Left renal pelvis (tissue), 4 donors: ENCODE measurements around the gene KLHL15. TPM values are rescaled to one million over a fixed set of nuclear protein-coding genes. Genes with fewer than 3 reads are reported as not detected.

ENCODE experiments used
- DNase-seq, 4 donors: peaks; one replicate each; pipeline ENCODE4 v3.0.0-alpha.2; 2013; ENCODE audit warnings: low read depth in 4 of 4, low spot score in 3 of 4
- polyA plus RNA-seq, 4 donors: library from polyadenylated mRNA; unstranded; fragments of 120-200 nt; gene quantifications; one replicate each; pipeline ENCODE4 v1.2.1, GENCODE V29; 2013; ENCODE audit not compliant: insufficient read length in 4 of 4

KLHL15 gene
- polyA plus RNA-seq, 4 donors: 14.1 to 21.7 (median 17.5) TPM

DNA sequence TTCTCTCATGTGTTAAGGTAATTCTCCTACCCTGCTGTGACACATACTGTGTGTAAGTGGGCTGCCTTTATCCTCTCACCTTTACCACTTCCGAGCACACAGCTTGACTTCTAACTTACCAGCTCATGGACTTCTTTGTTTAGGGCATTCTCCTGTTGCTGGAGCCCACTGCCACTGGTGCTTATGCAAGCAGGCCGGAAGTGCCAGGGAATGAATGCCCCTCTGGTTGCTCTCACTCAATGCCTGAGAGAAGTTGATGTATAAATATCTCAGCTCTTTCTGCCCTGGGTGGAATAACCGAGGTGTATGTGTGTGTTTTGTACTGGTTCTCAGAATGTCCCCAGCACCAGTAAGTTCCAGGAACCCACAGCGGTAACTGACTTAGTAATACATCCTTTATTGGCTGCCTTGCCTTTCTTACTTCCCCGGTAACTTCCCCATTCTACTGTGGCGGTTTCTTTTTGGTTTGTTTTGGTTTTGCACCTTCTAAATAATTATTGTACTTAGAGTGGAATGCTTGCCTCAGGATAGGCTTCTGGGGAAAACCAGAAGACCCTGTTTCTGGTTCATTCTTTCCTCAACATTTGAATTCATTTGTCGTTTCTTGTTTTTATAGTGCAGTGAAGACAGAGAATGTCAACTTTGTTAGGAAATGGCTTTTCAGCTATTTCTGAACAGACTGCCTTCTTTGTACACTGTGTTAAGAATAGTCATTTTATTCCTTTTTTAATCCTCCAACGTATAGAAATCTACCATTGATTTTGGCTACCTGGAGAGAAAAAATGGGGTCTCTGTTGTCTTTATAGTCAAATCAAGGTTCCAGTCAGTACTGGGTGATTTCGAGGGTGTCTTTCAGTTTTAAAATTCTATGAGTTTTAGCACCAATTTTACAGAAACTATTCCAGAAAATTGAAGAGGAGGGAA is 73.7 kb downstream of the KLHL15 start:
- DNase-seq: no peak

DNA sequence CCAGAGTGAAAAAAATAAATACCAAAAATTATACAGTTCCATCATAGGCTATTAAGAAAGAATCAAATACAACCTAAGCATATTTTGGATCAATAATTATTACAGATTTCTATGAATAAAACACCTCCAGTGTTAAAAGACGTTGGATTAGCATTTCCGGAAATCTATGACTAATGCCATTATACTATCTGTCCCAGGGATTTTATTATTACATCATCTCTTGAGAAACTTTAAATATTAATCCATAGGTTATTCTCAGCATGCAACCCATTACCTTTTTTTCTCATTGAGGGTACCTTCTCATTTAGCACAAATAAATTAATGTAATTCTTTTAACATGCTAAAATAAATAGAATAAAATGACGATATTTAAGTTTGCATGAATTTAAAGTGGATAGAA is 74.6 kb downstream of the KLHL15 start:
- DNase-seq: no peak

DNA sequence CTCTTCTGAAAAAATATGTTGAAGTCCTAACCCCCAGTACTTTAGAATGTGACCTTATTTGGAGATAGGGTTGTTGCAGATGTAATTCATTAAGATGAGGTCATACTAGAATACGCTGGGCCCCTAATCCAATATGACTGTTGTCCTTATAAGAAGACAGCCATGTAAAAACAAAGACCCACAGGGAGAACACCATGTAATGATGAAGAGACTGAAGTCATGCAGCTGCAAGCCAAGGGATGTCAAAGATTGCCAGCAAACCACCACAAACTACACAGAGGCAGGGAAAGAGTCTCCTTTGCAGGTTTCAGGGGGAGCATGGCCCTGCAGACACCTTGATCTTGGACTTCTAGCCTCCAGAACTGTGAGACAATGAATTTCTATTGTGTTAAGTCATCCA is 81.8 kb downstream of the KLHL15 start:
- DNase-seq: no peak

DNA sequence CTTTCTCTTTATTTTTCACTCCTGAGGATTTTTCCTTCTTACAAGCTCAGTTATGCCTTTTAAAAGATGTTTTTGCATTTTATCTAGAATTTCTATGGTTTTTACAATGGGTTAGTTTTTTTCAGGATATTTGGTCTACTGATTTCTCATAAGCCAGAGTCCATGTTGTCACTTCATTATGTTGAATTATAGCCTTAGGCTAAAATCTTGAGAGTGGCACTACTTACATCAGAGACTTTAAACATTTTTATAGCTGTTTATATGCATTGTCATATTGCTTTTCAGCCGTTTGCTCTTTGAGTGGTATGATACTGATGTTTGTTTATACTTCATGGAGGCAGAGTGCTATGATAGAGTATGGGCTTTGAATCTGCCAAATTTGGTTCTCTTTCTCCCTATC is 82.8 kb downstream of the KLHL15 start:
- DNase-seq: no peak

DNA sequence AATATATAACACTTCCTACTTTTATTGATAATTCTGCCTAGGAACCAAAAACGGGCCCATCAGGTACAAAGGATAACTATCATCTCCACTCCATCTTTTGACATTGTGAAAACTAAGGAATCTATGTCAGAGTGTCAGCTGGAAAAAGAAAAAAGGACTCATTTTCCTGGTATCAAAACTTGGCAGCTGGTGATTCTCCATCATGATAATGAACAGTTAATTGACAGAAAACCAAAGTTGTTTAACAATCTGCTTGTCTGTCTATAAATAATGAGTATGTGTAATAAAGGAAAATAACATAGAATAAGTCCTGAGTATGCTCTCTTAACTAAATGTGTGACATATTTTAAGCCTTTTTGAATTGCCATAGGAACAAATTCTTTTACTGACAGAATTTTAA is 87.8 kb downstream of the KLHL15 start:
- no peak for DNase-seq

DNA sequence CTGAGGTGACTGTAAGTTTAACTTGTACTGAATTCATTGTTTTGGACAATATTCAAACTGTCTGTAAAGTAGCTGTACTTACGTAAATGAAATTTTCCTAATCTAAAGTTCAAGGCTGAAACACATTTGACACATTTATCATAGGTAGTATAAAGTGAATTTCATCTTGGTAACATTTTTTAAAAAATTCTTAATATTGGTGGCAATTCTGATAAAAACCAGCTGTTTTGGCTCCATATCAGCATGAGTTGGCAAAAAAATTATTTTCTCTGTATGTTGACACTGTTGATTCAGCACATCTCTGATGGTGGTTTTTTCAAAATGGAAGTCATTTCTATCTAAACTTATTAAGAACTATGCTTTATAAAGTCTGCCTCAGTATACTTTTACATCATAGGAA is 88.3 kb downstream of the KLHL15 start:
- no peak for DNase-seq

DNA sequence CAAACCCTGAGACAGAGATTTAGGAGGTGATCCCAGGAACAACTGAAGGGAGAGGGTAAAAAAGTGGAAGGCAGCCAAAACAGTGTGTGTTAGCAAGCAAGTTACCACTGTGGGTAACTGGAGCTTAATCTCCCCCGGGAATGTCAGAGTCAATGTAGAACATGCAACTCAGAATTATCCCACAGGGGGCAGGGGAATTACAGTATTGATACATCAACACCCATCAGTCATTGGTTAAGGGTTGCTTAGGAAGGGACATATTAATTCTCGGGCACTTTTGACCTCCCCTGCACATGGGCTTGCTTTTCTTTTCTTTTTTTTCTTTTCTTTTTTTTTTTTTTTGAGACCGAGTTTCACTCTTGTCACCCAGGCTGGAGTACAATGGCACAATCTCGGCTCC is 89.9 kb downstream of the KLHL15 start:
- no peak for DNase-seq

DNA sequence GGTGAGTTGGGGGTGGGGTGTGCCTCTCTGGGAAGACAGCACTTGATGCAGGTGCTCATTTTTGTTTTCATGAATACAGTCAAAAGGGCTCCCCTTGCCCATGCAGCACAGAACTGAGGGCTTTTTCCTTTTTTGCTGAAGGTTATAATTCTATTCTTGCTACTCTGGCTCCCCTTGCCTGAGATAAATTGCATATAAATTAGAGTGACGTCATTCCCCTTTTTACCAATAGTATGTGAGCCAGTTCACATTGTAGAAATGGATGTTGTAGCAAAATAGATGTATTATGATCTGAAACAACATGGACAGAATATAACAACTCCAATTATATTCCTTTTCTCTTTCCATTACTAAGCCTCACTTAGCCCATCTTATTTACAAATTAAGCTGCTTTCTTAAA is 90.8 kb downstream of the KLHL15 start:
- DNase-seq: no peak

DNA sequence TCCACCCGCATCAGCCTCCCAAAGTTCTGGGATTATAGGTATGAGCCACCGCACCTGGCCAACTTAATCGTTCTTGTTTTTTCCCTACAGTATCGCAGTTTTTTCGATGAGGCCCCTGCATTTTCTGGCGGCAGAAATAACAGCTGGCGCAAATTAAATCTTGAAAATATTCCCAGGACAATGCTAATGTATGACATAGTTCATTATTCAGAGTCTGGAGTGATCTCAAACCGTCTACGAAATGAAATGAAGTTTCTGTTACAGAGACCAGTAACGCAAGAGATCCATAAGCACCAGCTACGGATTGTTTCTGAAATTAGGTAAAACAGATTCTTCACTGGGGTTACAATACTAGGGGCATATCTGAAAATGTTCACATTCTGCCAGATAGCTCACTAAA is 91.9 kb downstream of the KLHL15 start:
- no peak for DNase-seq

Other genes starting within 250 kb of the KLHL15 start
- 100 to 1,000 TPM; 159 to 292 (median 273) TPM for gene SAT1, start 244.0 kb downstream of the KLHL15 start, polyA plus RNA-seq
- gene APOO, start 119.2 kb downstream of the KLHL15 start, polyA plus RNA-seq: 10 to 100 TPM; 22.4 to 43.9 (median 37.3) TPM
- gene CXorf58, start 119.2 kb downstream of the KLHL15 start, polyA plus RNA-seq: under 1 TPM in 3 of 4 donors, not detected in 1; 0.15 to 0.23 (median 0.17) TPM
- 100 to 1,000 TPM; 144 to 202 (median 180) TPM for gene EIF2S3, start 27.8 kb upstream of the KLHL15 start, polyA plus RNA-seq
- gene ZFX, start 122.5 kb upstream of the KLHL15 start, polyA plus RNA-seq: 10 to 100 TPM; 28.1 to 31.5 (median 30.5) TPM